Caco-2 (cell line): Measurements from ENCODE around the gene SLC47A2. TPM values are rescaled to one million over a fixed set of nuclear protein-coding genes. Genes with fewer than 3 reads are reported as not detected.

Source experiments
- BruUV-seq: library from RNA; stranded (reverse); fragments of 400-500 nt; replicated peaks from 2 replicates; lab custom pipeline; 2021; lab: Mats Ljungman, UMichigan
- CTCF ChIA-PET: fragments of 300-600 bp; sonication (Branson Sonifier 250); formaldehyde crosslinking; loops from one replicate; lab custom pipeline; 2022; ENCODE audit warnings: antibody characterized with exemption; lab: Charles Lee
- POLR2A ChIA-PET: fragments of 300-600 bp; sonication (Branson Sonifier 250); formaldehyde crosslinking; loops from one replicate; lab custom pipeline; 2022; ENCODE audit warnings: antibody characterized with exemption; lab: Charles Lee
- DNase-seq, 2 experiments: peaks; one replicate each; pipeline versions ENCODE4 v3.0.0 to v3.0.0-alpha.2; 2020 to 2022
- H3K27me3 ChIP-seq: replicated peaks from 2 replicates; pipeline ENCODE4 v1.6.0; 2011; ENCODE audit warnings: low read length; ENCODE audit not compliant: control insufficient read depth, insufficient read depth
- H3K36me3 ChIP-seq: 2 replicates; pipeline ENCODE4 v1.5.1; 2011; ENCODE audit warnings: low read length; ENCODE audit not compliant: control insufficient read depth, insufficient read depth
- H3K4me1 ChIP-seq: fragments of 250-450 bp; sonication (Bioruptor Pico); 2 replicates; pipeline ENCODE4 v1.5.1; 2020; ENCODE audit warnings: mild to moderate bottlenecking
- H3K4me3 ChIP-seq: 2 replicates; pipeline ENCODE4 v1.5.1; 2011; ENCODE audit warnings: low read depth, mild to moderate bottlenecking, control low read depth, low read length
- H3K9me3 ChIP-seq: fragments of 250-450 bp; sonication (Bioruptor Pico); 2 replicates; pipeline ENCODE4 v1.5.1; 2020; ENCODE audit warnings: mild to moderate bottlenecking, moderate library complexity
- H3K27ac Mint-ChIP-seq: one replicate; pipeline ENCODE4 v1.8.0; 2022; ENCODE audit warnings: mixed read lengths; ENCODE audit not compliant: unreplicated experiment
- H3K27me3 Mint-ChIP-seq: one replicate; pipeline ENCODE4 v1.8.0; 2022; ENCODE audit warnings: mixed read lengths; ENCODE audit not compliant: insufficient read depth, unreplicated experiment
- H3K36me3 Mint-ChIP-seq: one replicate; pipeline ENCODE4 v1.8.0; 2022; ENCODE audit warnings: mild to moderate bottlenecking, mixed read lengths; ENCODE audit not compliant: insufficient read depth, unreplicated experiment
- H3K4me1 Mint-ChIP-seq: one replicate; pipeline ENCODE4 v1.8.0; 2022; ENCODE audit warnings: low read depth, mixed read lengths; ENCODE audit not compliant: unreplicated experiment
- H3K4me3 Mint-ChIP-seq: one replicate; pipeline ENCODE4 v1.8.0; 2022; ENCODE audit warnings: mild to moderate bottlenecking, moderate library complexity, mixed read lengths; ENCODE audit not compliant: unreplicated experiment
- H3K9me3 Mint-ChIP-seq: one replicate; pipeline ENCODE4 v1.8.0; 2022; ENCODE audit warnings: mixed read lengths; ENCODE audit not compliant: unreplicated experiment
- intact Hi-C: fragments of 100-400 bp; cut with micrococcal nuclease; formaldehyde crosslinking; loops from one replicate; pipeline ENCODE4 v1.10.0; 2022; ENCODE audit not compliant: unreplicated experiment
- total RNA-seq: library from RNA; stranded (reverse); gene quantifications from 2 replicates; pipeline ENCODE4 v1.2.3, GENCODE V29; 2022
- TF ChIP-seq, protein P1 (sequence below), 2 experiments: fragments of 200-600 bp in 1 of 2; IDR thresholded peaks; 1 replicate in 1 of 2; 2 replicates in 1 of 2; pipeline versions ENCODE4 v1.5.1 to v1.8.0; 2011 to 2022; ENCODE audit warnings: antibody characterized with exemption in 1 of 2, control low read depth in 1 of 2, inconsistent platforms in 1 of 2, low read depth in 1 of 2, low read length in 1 of 2, mild to moderate bottlenecking in 1 of 2, moderate library complexity in 1 of 2; ENCODE audit not compliant: insufficient read depth in 1 of 2, severe bottlenecking in 1 of 2, unreplicated experiment in 1 of 2

Gene SLC47A2
- total RNA-seq, 1 experiment from 2014 or later: 0.20 TPM

DNA sequence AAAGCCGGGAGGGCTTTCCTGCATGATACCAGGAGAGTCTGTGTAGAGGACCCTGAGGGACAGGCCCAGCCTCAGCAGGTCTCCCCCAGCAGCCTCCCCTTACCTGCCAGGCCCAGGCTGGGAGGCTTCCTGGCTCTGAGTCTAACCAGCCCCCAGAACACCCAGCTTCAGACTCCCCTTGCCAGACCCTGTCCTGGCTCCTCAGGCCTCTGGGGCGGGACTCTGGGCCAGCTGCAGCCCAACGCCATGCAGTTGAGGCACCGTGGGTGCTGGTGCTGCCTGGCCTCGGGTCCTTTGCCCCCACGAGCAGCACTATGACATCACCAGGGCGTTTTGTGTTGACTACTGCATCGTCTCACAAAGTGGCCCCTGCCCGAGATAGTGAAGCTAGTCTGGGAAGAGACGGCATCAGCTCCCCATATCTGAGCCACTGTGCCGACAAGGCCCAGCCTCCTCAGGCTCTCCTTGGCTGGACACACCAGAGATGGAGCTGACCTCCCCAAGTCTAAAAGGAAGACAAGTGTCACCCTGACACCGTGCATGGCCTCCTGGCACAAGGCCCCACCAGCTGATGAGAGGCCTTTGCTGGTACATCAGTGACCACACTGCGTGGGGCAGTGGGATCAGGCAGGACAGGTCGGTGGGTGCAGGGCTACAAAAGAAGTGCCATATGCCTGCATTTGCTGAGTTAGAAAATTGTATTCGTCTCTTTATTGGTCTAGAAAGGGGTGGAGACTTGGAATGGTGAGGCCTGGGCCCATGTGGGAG, 21.1 kb upstream of the SLC47A2 start:
- H3K27me3 ChIP-seq: no peaks in the 10 kb centered on the region
- TF ChIP-seq, protein P1, sequence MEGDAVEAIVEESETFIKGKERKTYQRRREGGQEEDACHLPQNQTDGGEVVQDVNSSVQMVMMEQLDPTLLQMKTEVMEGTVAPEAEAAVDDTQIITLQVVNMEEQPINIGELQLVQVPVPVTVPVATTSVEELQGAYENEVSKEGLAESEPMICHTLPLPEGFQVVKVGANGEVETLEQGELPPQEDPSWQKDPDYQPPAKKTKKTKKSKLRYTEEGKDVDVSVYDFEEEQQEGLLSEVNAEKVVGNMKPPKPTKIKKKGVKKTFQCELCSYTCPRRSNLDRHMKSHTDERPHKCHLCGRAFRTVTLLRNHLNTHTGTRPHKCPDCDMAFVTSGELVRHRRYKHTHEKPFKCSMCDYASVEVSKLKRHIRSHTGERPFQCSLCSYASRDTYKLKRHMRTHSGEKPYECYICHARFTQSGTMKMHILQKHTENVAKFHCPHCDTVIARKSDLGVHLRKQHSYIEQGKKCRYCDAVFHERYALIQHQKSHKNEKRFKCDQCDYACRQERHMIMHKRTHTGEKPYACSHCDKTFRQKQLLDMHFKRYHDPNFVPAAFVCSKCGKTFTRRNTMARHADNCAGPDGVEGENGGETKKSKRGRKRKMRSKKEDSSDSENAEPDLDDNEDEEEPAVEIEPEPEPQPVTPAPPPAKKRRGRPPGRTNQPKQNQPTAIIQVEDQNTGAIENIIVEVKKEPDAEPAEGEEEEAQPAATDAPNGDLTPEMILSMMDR (IDR thresholded peaks at IDR 0.05; ENCODE audit: insufficient read depth in 1 of 2, low read depth in 1 of 2, low read length in 1 of 2, severe bottlenecking in 1 of 2, unreplicated experiment in 1 of 2): no peak
- Mint-ChIP-seq H3K27me3 (no peaks in the 10 kb centered on the region), H3K36me3 (no peaks in the 10 kb centered on the region), H3K4me1 (peaks cover 14% of the 10 kb centered on the region), H3K9me3 (no peaks in the 10 kb centered on the region), H3K4me3 (no peak overlapping the region), H3K27ac (peak overlapping the region; percentile 40)
- POLR2A ChIA-PET: no interaction called here
- no TSS peak for BruUV-seq
- H3K9me3 ChIP-seq: no peaks in the 10 kb centered on the region
- H3K4me1 ChIP-seq: peaks cover 29% of the 10 kb centered on the region
- no peaks in the 10 kb centered on the region for H3K36me3 ChIP-seq
- no peak for DNase-seq
- no peak overlapping the region for H3K4me3 ChIP-seq
- CTCF ChIA-PET: no interaction called here
- intact Hi-C loops: no loop called here

DNA sequence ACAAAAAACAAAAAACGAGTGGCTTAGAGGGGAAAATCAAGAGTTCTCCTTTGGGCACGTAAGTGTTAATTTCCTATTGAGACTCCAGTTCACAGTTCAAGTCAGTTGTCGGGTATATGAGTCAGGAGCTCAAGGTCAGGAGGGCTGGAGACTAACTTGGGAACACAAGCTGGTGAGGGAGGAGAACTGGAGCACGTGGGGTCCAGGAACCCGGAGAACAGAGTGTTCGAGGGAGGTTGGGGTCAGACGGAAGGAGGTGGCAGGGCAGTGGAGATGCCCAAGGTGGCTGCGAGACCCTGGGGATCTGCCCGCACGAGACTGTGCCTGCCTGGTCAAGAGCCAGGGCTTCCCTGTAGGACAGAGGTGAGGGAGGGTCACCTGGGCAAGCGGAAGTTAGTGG, 19.7 kb upstream of the SLC47A2 start:
- Histone ChIP-seq H3K4me1 (peaks cover 29% of the 10 kb centered on the region), H3K4me3 (no peak overlapping the region), H3K9me3 (no peaks in the 10 kb centered on the region), H3K36me3 (no peaks in the 10 kb centered on the region), H3K27me3 (no peaks in the 10 kb centered on the region)
- no TSS peak for BruUV-seq
- Mint-ChIP-seq H3K4me1 (peaks cover 14% of the 10 kb centered on the region), H3K27me3 (no peaks in the 10 kb centered on the region), H3K9me3 (no peaks in the 10 kb centered on the region), H3K36me3 (no peaks in the 10 kb centered on the region), H3K4me3 (no peak overlapping the region), H3K27ac (peak overlapping the region; percentile 37)
- POLR2A ChIA-PET: no interaction called here
- intact Hi-C loops: no loop called here
- CTCF ChIA-PET: interaction anchor here (0.6 kb wide), 2 partner anchors 18 to 47 kb away, joined by 4 read pairs; no protein-coding TSS in a partner anchor
- TF ChIP-seq, protein P1 (IDR thresholded peaks at IDR 0.05; ENCODE audit: insufficient read depth in 1 of 2, low read depth in 1 of 2, low read length in 1 of 2, severe bottlenecking in 1 of 2, unreplicated experiment in 1 of 2): no peak
- DNase-seq: no peak

- TF ChIP-seq, protein P1 (IDR thresholded peaks at IDR 0.05; ENCODE audit: insufficient read depth in 1 of 2, low read depth in 1 of 2, low read length in 1 of 2, severe bottlenecking in 1 of 2, unreplicated experiment in 1 of 2): no peak
- Mint-ChIP-seq H3K9me3 (no peaks in the 10 kb centered on the region), H3K4me1 (peaks cover 14% of the 10 kb centered on the region), H3K27me3 (no peaks in the 10 kb centered on the region), H3K36me3 (no peaks in the 10 kb centered on the region), H3K4me3 (peak overlapping the region; percentile 1), H3K27ac (peak overlapping the region; percentile 50)
- intact Hi-C loops: no loop called here
- CTCF ChIA-PET: interaction anchor here (0.6 kb wide), 1 partner anchor 220 kb away, joined by 3 read pairs; no protein-coding TSS in a partner anchor
- Histone ChIP-seq H3K4me3 (no peak overlapping the region), H3K4me1 (peaks cover 29% of the 10 kb centered on the region), H3K9me3 (no peaks in the 10 kb centered on the region), H3K27me3 (no peaks in the 10 kb centered on the region), H3K36me3 (no peaks in the 10 kb centered on the region)
- no TSS peak for BruUV-seq
- DNase-seq: peak; percentile 44 to 67
- POLR2A ChIA-PET: no interaction called here
Observed at GRCh38 chr17:19733953-19734526, 17.7 kb upstream of the SLC47A2 start.
